Measurements from ENCODE around the gene ATP8B4. TPM values are rescaled to one million over a fixed set of nuclear protein-coding genes. Genes with fewer than 3 reads are reported as not detected.

ATP8B4 gene
- total RNA-seq, 4 donors from 2014 or later, result 2.0 to 9.8 (median 9.2) TPM

DNA sequence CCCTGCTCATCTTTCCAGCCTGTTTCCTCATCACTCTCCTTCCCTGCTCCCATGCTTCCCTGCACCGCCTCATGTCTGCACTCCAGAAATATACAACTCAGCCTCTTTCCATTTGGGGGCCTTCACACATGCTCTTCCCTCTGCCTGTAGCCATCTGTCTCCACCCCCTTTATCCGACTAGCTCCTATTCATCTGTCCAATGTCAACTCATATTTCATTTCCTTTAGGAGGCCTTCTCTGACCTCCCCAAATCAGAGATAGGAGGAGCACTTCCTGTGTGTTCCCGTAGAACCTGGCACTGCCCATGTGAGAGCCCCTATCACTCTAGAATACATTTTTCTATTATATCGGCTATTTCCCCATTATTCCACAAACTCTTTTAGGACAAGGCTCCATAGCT, 10.6 kb downstream of the ATP8B4 start:
- WGBS, 2 donors (ENCODE audit: low coverage in 1 of 2), result 58 to 79% methylated on average over 3 of the region's 4 CpGs
- no peak for TF ChIP-seq POLR2A (IDR thresholded peaks at IDR 0.05)
- no peak for TF ChIP-seq POLR2AphosphoS5 (IDR thresholded peaks at IDR 0.05)
- no peak for TF ChIP-seq EP300 (IDR thresholded peaks at IDR 0.05)
- TF ChIP-seq, protein P1, sequence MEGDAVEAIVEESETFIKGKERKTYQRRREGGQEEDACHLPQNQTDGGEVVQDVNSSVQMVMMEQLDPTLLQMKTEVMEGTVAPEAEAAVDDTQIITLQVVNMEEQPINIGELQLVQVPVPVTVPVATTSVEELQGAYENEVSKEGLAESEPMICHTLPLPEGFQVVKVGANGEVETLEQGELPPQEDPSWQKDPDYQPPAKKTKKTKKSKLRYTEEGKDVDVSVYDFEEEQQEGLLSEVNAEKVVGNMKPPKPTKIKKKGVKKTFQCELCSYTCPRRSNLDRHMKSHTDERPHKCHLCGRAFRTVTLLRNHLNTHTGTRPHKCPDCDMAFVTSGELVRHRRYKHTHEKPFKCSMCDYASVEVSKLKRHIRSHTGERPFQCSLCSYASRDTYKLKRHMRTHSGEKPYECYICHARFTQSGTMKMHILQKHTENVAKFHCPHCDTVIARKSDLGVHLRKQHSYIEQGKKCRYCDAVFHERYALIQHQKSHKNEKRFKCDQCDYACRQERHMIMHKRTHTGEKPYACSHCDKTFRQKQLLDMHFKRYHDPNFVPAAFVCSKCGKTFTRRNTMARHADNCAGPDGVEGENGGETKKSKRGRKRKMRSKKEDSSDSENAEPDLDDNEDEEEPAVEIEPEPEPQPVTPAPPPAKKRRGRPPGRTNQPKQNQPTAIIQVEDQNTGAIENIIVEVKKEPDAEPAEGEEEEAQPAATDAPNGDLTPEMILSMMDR (IDR thresholded peaks at IDR 0.05), result no peak
- ATAC-seq, result no peak
- H3K4me1 ChIP-seq, result peaks cover 0 to 14% (median 0%) of the 10 kb centered on the region in 3 donors
- no peaks in the 10 kb centered on the region for H3K27me3 ChIP-seq
- peak overlapping the region in 2 of 4 donors; percentile 5 to 6 for H3K27ac ChIP-seq
- H3K4me3 ChIP-seq, result no peak overlapping the region
- no peaks in the 10 kb centered on the region for H3K9me3 ChIP-seq
- H3K36me3 ChIP-seq, result no peaks in the 10 kb centered on the region

DNA sequence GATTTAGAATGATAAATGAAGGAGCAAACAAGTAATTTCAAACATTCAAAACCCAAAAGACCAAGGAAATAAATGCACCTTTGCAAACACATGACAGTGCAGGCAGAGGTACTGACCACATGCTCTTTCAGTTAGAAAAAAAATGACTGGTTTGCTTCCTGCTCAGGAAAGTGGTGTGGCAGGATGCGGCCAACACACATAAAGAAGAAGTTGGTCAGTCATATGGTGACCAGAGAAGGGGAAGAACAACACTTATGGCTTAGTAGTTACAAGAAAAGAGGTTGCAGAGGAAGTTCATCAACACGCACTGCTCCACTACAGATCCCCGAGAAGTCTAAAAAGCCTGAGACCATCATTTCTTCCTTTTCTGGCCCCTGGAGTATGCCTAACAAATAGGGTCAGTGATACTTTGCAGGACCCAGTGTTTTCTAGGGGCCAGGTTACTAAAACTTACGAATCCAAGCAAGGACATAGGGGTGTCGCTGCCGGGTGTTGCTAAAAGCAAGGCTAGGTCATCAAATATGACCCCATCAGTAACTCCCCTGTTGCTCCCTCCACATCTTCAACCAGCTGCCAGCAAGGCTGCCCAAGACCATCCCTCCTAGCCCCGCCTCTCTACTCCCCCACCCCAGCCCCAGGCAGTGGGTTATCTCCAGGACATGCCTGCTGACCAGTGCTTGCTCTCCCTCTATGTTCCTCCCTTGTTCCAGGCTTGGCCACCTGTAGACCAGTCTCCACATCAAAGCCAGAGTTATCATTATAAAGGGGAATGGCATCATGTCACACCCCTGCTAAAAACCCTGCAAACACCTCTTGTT, 11.2 kb downstream of the ATP8B4 start:
- no peaks in the 10 kb centered on the region for H3K27me3 ChIP-seq
- WGBS, 2 donors (ENCODE audit: low coverage in 1 of 2), result 86% methylated on average over 6 to 7 of the region's 7 CpGs
- H3K4me3 ChIP-seq, result no peak overlapping the region
- H3K4me1 ChIP-seq, result peaks cover 0 to 14% (median 0%) of the 10 kb centered on the region in 3 donors
- peak overlapping the region in 2 of 4 donors; percentile 6 to 19 for H3K27ac ChIP-seq
- H3K36me3 ChIP-seq, result no peaks in the 10 kb centered on the region
- peak; percentile 72 for ATAC-seq
- TF ChIP-seq, protein P1 (IDR thresholded peaks at IDR 0.05), result no peak
- no peak for TF ChIP-seq EP300 (IDR thresholded peaks at IDR 0.05)
- TF ChIP-seq POLR2AphosphoS5 (IDR thresholded peaks at IDR 0.05), result no peak
- no peak for TF ChIP-seq POLR2A (IDR thresholded peaks at IDR 0.05)
- no peaks in the 10 kb centered on the region for H3K9me3 ChIP-seq

DNA sequence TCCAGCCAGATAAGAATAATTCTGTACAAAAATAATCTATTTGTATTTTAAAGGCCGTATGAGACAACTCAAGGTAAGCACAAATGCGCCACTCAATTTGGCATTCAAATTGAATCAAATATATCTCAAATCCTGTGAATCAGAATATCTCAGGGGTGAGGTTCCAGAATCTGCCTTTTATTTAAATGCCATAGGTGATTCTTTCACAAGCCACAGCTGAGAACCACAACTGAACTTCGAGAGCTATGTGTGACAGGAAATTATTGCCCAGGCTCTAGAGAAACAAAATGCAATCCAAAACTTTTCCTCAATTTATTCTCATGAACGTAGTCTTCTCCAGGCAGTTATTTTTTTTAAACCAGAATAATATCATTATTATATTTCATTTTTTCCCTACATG, 11.9 kb downstream of the ATP8B4 start:
- no peaks in the 10 kb centered on the region for H3K27me3 ChIP-seq
- peaks cover 0 to 14% (median 0%) of the 10 kb centered on the region in 3 donors for H3K4me1 ChIP-seq
- ATAC-seq, result no peak
- 51 to 62% methylated on average over 4 of the region's 4 CpGs for WGBS, 2 donors (ENCODE audit: low coverage in 1 of 2)
- H3K36me3 ChIP-seq, result no peaks in the 10 kb centered on the region
- H3K9me3 ChIP-seq, result no peaks in the 10 kb centered on the region
- TF ChIP-seq, protein P1 (IDR thresholded peaks at IDR 0.05), result no peak
- TF ChIP-seq EP300 (IDR thresholded peaks at IDR 0.05) (no peak), POLR2A (IDR thresholded peaks at IDR 0.05) (no peak), POLR2AphosphoS5 (IDR thresholded peaks at IDR 0.05) (no peak)
- H3K4me3 ChIP-seq, result no peak overlapping the region
- peak overlapping the region in 1 of 4 donors; percentile 19 for H3K27ac ChIP-seq

DNA sequence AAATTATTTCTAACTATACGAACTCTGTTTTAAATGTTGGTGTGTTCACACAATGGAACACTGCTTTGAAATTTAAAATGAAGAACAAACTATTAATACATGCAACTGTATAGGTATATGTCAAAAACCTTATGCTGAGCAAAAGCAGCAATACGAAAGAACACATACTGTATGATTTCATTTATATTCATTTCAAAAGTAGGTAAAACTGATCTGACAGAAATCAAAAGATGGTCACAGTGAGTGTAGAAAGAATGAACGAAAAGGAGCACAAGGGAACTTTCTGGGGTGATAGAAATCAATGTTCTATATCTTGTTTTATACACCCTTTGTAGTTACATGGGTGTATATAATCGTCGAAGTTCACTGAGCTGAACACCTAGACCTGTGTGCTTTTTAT, 12.6 kb downstream of the ATP8B4 start:
- TF ChIP-seq POLR2A (IDR thresholded peaks at IDR 0.05) (no peak), EP300 (IDR thresholded peaks at IDR 0.05) (no peak), POLR2AphosphoS5 (IDR thresholded peaks at IDR 0.05) (no peak)
- TF ChIP-seq, protein P1 (IDR thresholded peaks at IDR 0.05), result no peak
- no peaks in the 10 kb centered on the region for H3K27me3 ChIP-seq
- 86 to 88% methylated on average over 5 of the region's 5 CpGs for WGBS, 2 donors (ENCODE audit: low coverage in 1 of 2)
- no peak overlapping the region for H3K27ac ChIP-seq
- H3K4me1 ChIP-seq, result peaks cover 0 to 14% (median 0%) of the 10 kb centered on the region in 3 donors
- H3K4me3 ChIP-seq, result no peak overlapping the region
- H3K9me3 ChIP-seq, result no peaks in the 10 kb centered on the region
- no peaks in the 10 kb centered on the region for H3K36me3 ChIP-seq
- no peak for ATAC-seq

DNA sequence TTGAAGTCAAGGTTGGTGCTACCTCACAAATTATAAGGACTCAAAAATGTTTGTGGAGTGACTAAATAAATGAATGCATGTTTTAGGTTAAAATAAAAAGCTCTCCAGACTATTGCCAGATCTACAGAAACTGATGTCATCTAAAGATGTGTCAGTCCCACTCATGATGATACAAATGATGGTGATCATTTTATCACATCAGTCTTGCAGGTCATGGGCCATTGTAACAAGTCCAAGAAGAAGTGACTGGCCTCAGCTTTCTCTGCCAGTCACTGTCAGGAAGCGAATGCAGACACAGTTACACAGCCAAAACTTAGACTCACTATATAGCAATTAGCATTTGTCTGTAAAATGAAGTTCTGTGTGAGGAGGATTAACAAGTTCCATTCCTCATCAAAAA, 18.5 kb downstream of the ATP8B4 start:
- no peak for TF ChIP-seq POLR2AphosphoS5 (IDR thresholded peaks at IDR 0.05)
- no peak for TF ChIP-seq EP300 (IDR thresholded peaks at IDR 0.05)
- TF ChIP-seq, protein P1 (IDR thresholded peaks at IDR 0.05), result no peak
- TF ChIP-seq POLR2A (IDR thresholded peaks at IDR 0.05), result no peak
- no peaks in the 10 kb centered on the region for H3K27me3 ChIP-seq
- no peaks in the 10 kb centered on the region for H3K36me3 ChIP-seq
- 93 to 100% methylated on average over 1 of the region's 1 CpG for WGBS, 2 donors (ENCODE audit: low coverage in 1 of 2)
- H3K4me1 ChIP-seq, result no peaks in the 10 kb centered on the region
- no peaks in the 10 kb centered on the region for H3K9me3 ChIP-seq
- H3K4me3 ChIP-seq, result no peak overlapping the region
- ATAC-seq, result no peak
- H3K27ac ChIP-seq, result no peak overlapping the region
